Pulmonary artery endothelial cell (primary cell): ENCODE data around the gene LAMB3. TPM values are rescaled to one million over a fixed set of nuclear protein-coding genes. Genes with fewer than 3 reads are reported as not detected.

Experiments
- DNase-seq: peaks from one replicate; pipeline ENCODE4 v3.0.0-alpha.2; 2011; ENCODE audit warnings: low read depth, low spot score
- total RNA-seq: library from RNA; depleted of rRNA; stranded (reverse); fragments of >200 nt; gene quantifications from 2 replicates; pipeline ENCODE4 v1.2.3, GENCODE V29; 2014

Gene LAMB3
- total RNA-seq, 1 donor from 2014 or later = 7.1 TPM

- DNase-seq = no peak
Measured at GRCh38 chr1:209662879-209663327, 10.7 kb upstream of the LAMB3 start.

DNA sequence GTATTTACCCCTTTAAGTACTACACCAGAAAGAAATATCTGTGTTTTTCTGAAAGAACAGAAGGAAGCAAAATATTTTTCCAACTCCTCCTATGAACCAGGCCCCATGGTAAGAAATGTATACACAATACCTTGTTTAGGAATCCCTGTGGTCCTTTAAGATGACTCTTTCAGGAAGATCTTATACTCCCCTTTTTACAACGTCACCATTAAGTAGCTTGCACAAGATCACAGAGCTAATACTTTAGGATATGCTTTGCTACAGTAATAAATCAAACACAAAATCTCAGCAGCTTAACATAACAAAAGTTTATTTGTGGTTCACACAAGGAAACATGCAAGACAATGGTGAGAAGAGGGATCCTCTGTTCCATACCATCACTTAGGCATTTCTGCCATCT lies 8.8 kb upstream of the LAMB3 start:
- no peak for DNase-seq

- DNase-seq = no peak
Measured at GRCh38 chr1:209659909-209660308, 7.7 kb upstream of the LAMB3 start.

DNA sequence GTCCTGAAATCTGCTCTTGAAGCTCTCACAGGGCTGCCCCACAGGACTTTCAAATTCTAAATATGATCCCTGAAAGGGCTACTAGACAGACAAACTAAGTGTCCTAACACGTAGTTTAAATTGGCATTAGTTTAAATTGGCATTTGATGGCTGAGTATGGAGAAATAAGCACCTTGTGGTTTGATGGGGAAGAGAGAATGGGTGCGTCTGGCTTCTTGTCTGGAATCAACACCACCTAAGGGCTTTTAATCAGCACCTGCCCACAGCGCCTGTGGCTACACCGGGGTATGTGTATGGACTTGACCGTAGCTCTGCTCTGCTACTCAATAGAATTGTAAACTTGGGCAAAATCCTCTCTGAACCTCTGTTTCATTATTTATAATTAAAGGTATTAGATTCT lies 5.7 kb upstream of the LAMB3 start:
- no peak for DNase-seq

DNA sequence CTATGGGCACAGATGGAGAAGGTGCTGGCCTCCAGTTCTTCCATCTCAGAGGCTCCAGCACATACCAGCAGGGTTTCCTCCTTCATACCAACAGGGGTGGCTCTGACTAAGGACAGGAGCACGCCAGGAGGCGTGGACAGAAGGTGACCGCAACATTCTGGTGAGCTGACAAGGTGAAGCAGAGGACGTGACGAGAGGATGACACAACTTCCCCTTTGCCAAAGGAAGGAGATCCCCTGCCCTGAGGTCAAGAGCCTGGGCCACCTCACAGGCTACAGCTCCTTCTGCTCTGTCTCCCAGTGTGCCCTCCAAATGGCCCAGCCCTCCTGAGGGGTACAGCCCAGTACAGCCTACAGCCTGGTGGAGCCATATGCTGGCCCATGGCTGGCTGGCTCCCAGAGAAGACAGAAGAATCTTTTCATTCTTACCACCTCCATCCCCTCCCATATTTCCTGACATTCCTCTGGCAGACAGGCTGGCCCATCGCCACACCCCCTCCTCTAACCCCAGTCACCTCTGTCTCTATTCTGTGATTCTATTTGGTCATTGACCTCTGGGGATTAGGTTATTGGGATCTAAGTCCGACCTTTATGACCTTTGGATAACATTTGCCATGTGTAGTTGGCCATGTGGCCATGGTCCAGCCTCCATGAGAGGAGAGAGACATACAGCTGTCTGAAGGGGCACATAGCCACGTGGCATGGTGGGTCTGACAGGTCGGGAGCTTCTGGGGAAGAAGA lies 5.1 kb upstream of the LAMB3 start:
- peak; percentile 30 for DNase-seq

DNA sequence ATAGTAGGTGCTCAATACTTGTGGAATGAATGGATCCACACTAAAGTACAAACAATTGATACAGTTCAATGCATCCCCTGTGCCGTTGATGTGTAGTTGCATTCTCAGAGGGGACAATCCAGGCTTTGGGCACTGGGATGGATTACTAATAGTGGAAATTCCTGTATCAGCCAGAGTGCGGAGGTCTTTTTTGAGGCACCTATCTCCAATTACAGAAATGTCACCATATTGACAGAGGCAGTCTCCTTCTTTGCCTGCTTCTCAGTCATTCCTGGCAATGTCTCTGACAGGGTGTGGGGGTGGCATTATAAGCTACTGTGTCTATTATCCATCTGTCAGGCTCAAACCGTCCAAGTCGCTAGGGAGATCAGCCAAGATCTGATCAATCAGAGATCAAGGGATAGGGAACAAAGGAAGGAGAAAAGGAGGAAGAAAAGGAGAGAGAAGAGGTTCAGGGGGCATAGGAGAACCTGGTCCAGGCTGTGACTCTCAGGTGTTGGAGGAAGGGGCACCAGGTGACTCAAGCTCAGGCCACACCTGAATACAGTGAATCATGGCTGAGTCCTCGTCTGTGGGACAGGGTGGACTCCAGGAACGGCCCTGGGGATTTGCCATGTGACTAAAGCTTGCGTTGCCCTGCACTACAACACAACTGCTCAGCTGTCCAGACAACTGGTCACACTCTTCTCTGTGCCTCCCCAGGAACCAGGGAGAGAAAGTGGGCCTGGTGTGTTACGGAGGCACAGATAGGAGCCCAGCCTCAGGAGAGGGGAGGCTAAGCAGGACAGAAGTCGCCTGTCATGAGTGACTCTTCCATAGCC lies 3.4 kb upstream of the LAMB3 start:
- no peak for DNase-seq

DNA sequence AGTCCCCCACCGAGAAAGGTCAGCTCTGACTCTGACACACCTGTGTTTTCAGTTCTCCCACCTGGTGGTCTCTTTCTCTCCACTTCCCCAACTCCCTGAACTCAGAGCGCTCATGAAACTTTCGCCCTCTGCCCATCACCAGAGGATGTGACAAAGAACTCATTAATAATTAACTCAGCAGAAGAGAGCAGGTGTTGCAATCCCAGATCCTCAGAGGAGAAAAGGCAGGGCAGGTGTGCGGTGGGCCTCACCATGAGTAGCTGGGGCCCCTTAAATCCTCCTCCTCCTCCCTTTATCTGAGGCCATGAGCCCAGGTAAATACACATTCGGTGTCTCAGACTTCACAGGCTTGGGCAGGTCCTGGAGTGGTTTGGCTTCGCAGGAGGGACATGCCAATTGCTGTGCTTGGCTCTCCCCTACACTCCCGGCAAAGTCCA lies 1.7 kb upstream of the LAMB3 start:
- DNase-seq = no peak

- DNase-seq = no peak
Measured at GRCh38 chr1:209652873-209653401, 712 bp upstream of the LAMB3 start.

- DNase-seq = peak; percentile 43
Measured at GRCh38 chr1:209651138-209651587, 1.1 kb downstream of the LAMB3 start.

DNA sequence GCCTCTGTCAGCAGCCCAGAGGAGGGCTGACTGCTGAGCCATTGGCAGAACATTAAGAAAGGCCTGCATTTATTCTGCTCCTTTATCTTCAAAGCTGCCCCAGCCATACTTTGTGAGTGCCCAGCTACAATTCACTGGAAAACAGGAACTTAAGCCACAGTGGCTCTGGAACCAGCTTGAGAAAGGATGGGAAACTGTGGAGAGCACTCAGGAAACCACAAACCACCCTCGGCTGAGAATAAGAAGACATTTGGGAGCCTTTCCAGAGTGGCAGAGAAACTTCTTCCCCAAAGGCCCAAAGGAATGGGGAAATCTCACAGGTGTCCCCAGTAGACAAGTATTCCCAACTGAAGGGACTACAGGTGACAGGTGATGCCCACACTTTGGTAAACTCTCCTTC lies 1.8 kb downstream of the LAMB3 start:
- DNase-seq = no peak

GRCh38 chr1:209648931-209649776 lies 3.1 kb downstream of the LAMB3 start:
- DNase-seq = peak; percentile 97

DNA sequence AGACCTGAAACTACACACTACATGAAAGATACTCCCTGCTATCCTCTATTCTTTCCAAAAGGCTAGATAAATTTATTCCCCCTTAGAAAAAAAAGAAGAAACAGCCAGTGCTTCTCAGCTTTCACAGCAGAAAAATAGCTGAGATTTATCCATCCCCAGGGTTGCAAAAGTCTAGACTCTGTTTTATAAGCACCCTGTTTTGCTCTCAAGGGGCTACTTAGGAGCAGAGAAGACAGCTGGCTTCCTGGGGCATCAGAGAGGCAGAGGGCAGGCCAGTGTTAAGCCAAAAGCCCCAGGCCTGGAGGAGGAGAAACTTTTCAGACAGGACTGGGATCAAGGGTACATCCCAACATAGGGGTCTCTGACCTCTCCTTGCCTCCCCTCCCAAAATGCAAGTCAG lies 3.9 kb downstream of the LAMB3 start:
- no peak for DNase-seq

DNA sequence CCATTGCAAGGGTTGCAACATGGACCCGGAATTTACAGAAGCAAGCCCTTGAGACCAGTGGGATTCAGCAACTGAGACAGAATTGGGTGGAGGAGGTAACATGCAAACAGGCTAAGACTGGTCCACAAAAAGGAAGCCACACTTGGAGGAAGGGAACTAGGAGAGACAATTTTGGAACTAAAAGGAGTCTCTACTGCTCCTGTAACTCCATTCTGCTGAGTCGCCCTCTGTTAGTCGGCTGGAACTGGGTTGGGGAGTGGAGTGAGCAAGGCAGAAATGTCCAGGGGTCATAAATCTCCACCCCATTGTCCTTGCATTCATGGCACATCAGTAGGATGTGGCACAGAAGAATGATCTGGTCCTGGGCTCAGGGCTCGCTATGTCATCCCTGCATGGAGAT lies 5.1 kb downstream of the LAMB3 start:
- no peak for DNase-seq

GRCh38 chr1:209646558-209646957 lies 5.7 kb downstream of the LAMB3 start:
- DNase-seq = no peak

DNA sequence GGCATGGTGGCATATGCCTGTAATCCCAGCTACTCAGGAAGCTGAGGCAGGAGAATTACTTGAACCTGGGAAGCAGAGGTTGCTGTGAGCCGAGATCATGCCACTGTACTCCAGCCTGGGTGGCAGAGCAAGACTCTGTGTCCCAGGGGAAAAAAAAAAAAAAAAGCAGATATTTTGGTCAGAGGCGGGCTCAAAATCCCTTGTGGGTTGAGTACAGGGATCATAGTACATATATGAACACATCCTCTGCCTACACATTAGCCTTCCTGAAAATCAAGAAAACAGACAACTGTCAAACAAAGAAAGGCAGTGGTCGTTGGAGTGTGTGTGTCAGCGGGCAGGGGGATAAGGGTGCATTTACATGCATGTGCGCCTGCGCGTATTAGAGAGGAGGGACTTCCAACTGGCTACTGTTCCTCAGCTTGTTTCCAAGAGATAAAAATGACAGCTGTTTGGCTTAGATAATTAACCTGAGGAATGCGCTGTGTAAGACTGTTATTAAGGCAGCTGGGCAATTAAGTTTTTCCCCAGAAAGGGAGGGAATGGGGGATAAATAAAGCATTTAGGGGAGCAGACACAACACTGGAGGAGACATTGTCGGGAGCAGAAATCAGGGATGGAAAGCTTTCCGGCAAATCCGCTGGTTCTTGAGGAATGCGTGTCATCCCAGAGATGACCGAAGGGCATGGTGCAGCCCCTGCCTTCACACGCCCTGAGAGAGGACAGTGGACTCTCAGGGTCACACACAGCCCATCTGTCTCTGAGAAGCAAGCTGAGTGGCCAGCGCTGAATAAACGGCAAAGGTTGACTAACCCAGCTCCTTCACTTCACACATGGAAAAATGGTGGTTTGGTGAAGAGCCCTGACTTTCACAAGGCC lies 6.4 kb downstream of the LAMB3 start:
- no peak for DNase-seq

DNA sequence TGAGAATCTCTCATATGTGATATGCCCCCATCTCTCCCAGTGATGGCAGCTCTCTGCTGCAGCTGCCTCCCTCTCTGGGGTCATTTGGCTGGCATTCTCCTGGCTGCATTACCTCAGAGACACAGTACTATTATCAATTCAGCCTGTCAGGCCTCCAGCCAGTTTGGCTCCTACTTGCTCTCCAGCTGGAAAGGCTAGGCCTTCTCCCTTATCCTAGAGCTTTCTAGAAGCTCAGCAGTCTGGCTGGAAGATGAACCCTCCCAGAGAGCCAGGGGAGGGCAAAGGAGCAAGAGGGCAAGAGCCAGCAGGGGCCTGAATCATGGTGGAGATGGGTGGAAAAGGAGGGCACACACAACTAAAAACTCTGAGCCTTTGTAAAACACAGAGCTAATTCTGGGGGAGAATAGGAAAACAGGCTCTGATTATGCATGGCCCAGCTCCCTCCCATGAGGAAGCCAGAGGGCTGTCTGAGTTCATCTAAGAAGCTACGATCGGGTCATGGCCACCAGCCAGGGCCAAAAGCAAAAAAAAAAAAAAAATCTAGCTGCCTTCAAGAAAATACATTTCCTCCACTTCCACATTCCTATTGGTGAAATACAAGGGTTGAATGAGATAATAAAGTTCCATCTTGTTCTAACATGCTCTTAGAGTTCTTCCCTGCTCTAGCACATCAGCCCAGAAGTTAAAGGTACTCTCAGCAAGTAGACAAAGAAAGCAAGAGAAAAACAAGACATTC lies 8.8 kb downstream of the LAMB3 start:
- no peak for DNase-seq

GRCh38 chr1:209642816-209643215 lies 9.4 kb downstream of the LAMB3 start:
- no peak for DNase-seq

DNA sequence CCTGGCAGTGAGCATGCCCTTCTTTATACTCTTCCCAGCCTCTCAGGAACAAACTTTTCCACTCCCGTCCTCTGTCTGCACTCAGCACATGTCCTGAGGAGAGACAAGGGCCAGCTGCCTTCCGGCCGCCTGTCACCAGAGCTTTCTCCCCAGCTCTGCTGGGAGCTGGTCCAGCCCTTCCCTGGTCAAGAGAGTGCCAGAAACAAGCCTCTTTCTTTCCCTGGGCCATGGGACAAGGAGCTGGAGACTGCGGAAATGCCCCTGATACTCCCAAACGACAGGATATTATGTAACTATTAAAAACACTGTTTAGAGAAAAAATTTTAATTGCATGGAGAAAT lies 10.4 kb downstream of the LAMB3 start:
- no peak for DNase-seq

- no peak for DNase-seq
Measured at GRCh38 chr1:209635850-209636249, 16.4 kb downstream of the LAMB3 start.
